ENCODE measurements around the gene OR10G3. TPM values are rescaled to one million over a fixed set of nuclear protein-coding genes. Genes with fewer than 3 reads are reported as not detected.

OR10G3 gene
- total RNA-seq, 3 donors from 2014 or later = not detected

GRCh38 chr14:21541413-21542074 is 38.3 kb downstream of the OR10G3 start:
- no peaks in the 10 kb centered on the region for H3K27me3 ChIP-seq
- H3K4me1 ChIP-seq = no peaks in the 10 kb centered on the region
- no peak overlapping the region for H3K27ac ChIP-seq
- TF ChIP-seq CTCF (IDR thresholded peaks at IDR 0.05) (no peak), POLR2AphosphoS5 (IDR thresholded peaks at IDR 0.05) (no peak), POLR2A (IDR thresholded peaks at IDR 0.05) (no peak)
- no peak overlapping the region for H3K4me3 ChIP-seq
- intact Hi-C loops (cut with DNase I; ENCODE audit: low total_unique reads) = no loop called here
- DNase-seq (ENCODE audit: low spot score in 2 of 2) = no peak
- H3K9me3 ChIP-seq = no peaks in the 10 kb centered on the region
- no peaks in the 10 kb centered on the region for H3K36me3 ChIP-seq

DNA sequence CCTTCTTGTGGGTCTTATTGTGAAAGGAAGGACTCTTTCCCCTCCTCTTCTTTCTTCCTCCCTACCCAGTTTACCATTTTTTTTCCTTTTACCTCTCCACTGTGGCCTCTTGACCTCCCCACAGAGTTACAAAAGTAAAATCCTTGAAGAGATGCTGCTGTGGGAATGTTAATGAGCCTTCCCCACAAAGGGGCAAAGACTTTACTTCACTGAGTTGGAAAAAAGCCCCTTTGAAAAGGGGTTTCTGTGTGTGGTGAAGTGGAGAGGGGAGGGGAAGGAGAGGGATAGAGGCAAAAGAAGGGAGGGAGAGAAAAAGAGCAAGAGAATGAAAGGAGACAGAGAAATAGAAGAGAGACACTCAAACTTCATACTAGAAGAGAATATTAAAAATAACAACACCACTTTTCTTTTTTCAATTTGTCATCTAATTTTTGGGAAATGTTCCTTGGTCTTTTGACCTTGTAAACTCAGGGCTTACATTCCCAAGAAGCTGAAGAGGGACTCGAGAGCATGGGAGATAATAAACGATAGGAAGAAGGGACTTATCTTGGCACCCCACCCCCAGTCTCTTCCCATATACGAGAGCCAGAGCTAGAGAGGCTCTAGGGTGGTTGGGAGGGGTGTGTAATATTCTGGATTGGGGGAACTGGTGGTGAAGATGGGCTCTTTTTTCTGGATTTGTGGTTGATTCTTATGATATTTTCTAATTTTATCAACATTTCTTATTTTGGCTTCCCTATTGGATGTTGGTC is 40.5 kb downstream of the OR10G3 start:
- Histone ChIP-seq H3K27me3 (no peaks in the 10 kb centered on the region), H3K9me3 (no peaks in the 10 kb centered on the region), H3K27ac (no peak overlapping the region), H3K4me1 (no peaks in the 10 kb centered on the region), H3K36me3 (no peaks in the 10 kb centered on the region), H3K4me3 (no peak overlapping the region)
- DNase-seq (ENCODE audit: low spot score in 2 of 2) = no peak
- TF ChIP-seq CTCF (IDR thresholded peaks at IDR 0.05) (no peak), POLR2A (IDR thresholded peaks at IDR 0.05) (no peak), POLR2AphosphoS5 (IDR thresholded peaks at IDR 0.05) (no peak)
- intact Hi-C loops (cut with DNase I; ENCODE audit: low total_unique reads) = no loop called here

GRCh38 chr14:21537090-21537424 is 42.8 kb downstream of the OR10G3 start:
- intact Hi-C loops (cut with DNase I; ENCODE audit: low total_unique reads) = no loop called here
- Histone ChIP-seq H3K36me3 (no peaks in the 10 kb centered on the region), H3K27ac (no peak overlapping the region), H3K4me3 (peak overlapping the region; percentile 18 to 66 (median 47)), H3K4me1 (no peaks in the 10 kb centered on the region), H3K9me3 (no peaks in the 10 kb centered on the region), H3K27me3 (peaks cover 0 to 3% of the 10 kb centered on the region in 2 donors)
- no peak for DNase-seq (ENCODE audit: low spot score in 2 of 2)
- no peak for TF ChIP-seq POLR2A (IDR thresholded peaks at IDR 0.05)
- TF ChIP-seq POLR2AphosphoS5 (IDR thresholded peaks at IDR 0.05) = no peak
- TF ChIP-seq CTCF (IDR thresholded peaks at IDR 0.05) = no peak

DNA sequence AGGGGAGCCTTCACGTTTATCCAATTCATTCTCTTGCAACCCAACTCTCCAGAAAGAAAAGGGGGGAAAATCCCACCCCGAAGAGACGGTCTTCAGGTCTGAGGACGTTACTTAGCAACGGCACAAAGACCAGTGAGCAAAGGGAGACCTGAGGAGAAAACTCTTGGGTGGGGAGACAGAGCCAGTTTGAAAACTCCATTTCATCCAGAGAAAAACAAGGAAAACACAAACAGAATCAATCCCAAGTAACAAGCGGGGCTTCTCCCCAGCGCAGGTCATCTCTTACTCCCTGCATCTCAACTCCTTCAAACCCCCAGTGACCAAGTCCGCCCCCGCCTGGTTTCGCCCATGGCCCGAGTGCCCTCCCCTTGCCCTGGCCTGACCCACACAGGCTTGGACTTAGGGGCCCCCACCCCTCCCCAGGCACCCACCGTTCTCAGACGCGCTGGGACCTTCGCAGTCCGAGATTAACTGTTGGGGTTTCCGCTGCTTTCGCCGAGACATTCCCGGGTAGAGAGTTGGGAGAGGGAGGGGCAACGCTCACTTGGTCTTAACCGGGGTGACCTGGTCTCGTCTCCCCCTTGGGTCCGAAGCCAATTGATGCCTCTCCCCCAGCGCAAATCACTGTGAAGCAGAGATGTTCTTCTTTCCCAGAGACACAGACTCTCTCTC is 43.3 kb downstream of the OR10G3 start:
- Histone ChIP-seq H3K36me3 (no peaks in the 10 kb centered on the region), H3K27me3 (peaks cover 0 to 3% of the 10 kb centered on the region in 2 donors), H3K4me1 (no peaks in the 10 kb centered on the region), H3K4me3 (peak overlapping the region; percentile 18 to 66 (median 47)), H3K9me3 (no peaks in the 10 kb centered on the region), H3K27ac (no peak overlapping the region)
- TF ChIP-seq POLR2AphosphoS5 (IDR thresholded peaks at IDR 0.05) = no peak
- no peak for TF ChIP-seq CTCF (IDR thresholded peaks at IDR 0.05)
- TF ChIP-seq POLR2A (IDR thresholded peaks at IDR 0.05) = no peak
- no peak for DNase-seq (ENCODE audit: low spot score in 2 of 2)
- intact Hi-C loops (cut with DNase I; ENCODE audit: low total_unique reads) = no loop called here
